ENCODE data around the gene CISD2.
"Not testable (repeated sequence)": the region's sequence is repeated elsewhere in the genome, so short reads cannot be mapped to it uniquely, and the experiment has no call there.

CISD2 gene

DNA sequence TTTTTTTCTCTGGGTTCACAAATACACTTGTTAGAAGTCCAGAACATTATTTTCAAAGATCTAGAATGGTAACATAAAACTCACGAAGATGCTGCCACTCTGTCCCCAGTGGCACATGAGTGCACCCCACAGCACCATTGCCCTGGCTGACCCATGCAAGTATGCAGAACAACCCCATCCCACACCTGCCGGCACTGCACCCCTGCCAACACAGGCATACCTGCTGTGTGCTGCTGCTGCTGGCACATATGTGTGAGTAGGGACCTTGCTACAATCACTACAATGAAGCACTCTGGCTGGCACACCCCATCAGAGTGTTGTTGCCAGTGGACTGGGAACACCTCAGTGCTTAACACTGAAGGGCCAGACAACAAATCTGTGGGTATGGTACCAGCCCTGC is 66.9 kb downstream of the CISD2 start:
- Histone ChIP-seq H3K9ac (ENCODE audit: low read length) (no peak overlapping the region), H3K4me3 (ENCODE audit: low read depth, low read length) (no peak overlapping the region), H3K4me1 (ENCODE audit: control insufficient read depth, insufficient read depth, low read length) (peaks cover 7% of the 10 kb centered on the region; the same call in 1 of the 2 replicates), H3K27me3 (ENCODE audit: control insufficient read depth, insufficient read depth, low read length) (no peaks in the 10 kb centered on the region; the same call in 1 of the 2 replicates), H3K27ac (ENCODE audit: low read depth, low read length) (no peak overlapping the region), H3K36me3 (ENCODE audit: control insufficient read depth, insufficient read depth, low read length) (no peaks in the 10 kb centered on the region), H3K9me3 (ENCODE audit: control insufficient read depth, insufficient read depth, low read depth, low read length) (no peaks in the 10 kb centered on the region)

DNA sequence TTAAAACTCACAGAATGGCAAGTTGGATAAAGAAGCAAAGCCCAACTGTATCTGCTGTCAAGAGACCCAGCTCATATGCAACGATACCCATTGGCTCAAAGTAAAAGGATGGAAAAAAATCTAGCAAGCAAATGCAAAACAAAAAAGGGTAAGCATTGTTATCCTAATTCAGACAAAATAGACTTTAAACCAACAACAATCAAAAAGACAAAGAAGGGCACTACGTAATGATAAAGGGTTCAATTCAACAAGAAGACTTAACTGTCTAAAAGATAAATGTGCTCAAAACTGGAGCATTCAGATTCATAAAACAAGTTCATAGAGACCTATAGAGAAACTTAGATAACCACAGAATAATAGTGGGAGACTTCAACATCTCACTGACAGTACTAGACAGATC is 69.3 kb downstream of the CISD2 start:
- H3K27ac ChIP-seq (ENCODE audit: low read depth, low read length); H3K9me3 ChIP-seq (ENCODE audit: control insufficient read depth, insufficient read depth, low read depth, low read length); H3K36me3 ChIP-seq (ENCODE audit: control insufficient read depth, insufficient read depth, low read length); H3K27me3 ChIP-seq (ENCODE audit: control insufficient read depth, insufficient read depth, low read length); H3K4me1 ChIP-seq (ENCODE audit: control insufficient read depth, insufficient read depth, low read length); H3K9ac ChIP-seq (ENCODE audit: low read length); H3K4me3 ChIP-seq (ENCODE audit: low read depth, low read length): not testable (repeated sequence)

Data from HUES6 (cell line).